Measurements from ENCODE around the gene CYB5A.

The CYB5A gene

GRCh38 chr18:74291771-74292540, at the start of gene CYB5A:
Gene CYB5A, minus strand, starts transcription at chr18:74291963. Its CDS starts 88 bp downstream, at chr18:74291875.
- no peak for TF ChIP-seq CTCF (IDR thresholded peaks at IDR 0.05; ENCODE audit: low read depth, low read length)
- H3K4me3 ChIP-seq (ENCODE audit: low read depth, low read length): peak within 1 kb of the TSS; percentile 90

- no peak overlapping the region for H3K4me3 ChIP-seq (ENCODE audit: low read depth, low read length)
- no peak for TF ChIP-seq CTCF (IDR thresholded peaks at IDR 0.05; ENCODE audit: low read depth, low read length)
Observed at GRCh38 chr18:74337912-74338309, 46.1 kb upstream of the CYB5A start.

- TF ChIP-seq CTCF (IDR thresholded peaks at IDR 0.05; ENCODE audit: low read depth, low read length): no peak
- no peak overlapping the region for H3K4me3 ChIP-seq (ENCODE audit: low read depth, low read length)
Observed at GRCh38 chr18:74337155-74337911, 45.6 kb upstream of the CYB5A start.

- no peak for TF ChIP-seq CTCF (IDR thresholded peaks at IDR 0.05; ENCODE audit: low read depth, low read length)
- no peak overlapping the region for H3K4me3 ChIP-seq (ENCODE audit: low read depth, low read length)
Observed at GRCh38 chr18:74336656-74337055, 44.9 kb upstream of the CYB5A start.

- H3K4me3 ChIP-seq (ENCODE audit: low read depth, low read length): no peak overlapping the region
- no peak for TF ChIP-seq CTCF (IDR thresholded peaks at IDR 0.05; ENCODE audit: low read depth, low read length)
Observed at GRCh38 chr18:74334242-74334893, 42.6 kb upstream of the CYB5A start.

- H3K4me3 ChIP-seq (ENCODE audit: low read depth, low read length): no peak overlapping the region
- TF ChIP-seq CTCF (IDR thresholded peaks at IDR 0.05; ENCODE audit: low read depth, low read length): no peak
Observed at GRCh38 chr18:74333091-74333490, 41.3 kb upstream of the CYB5A start.
